Caco-2 (cell line): Measurements from ENCODE around the gene ZNF341. TPM values are rescaled to one million over a fixed set of nuclear protein-coding genes. Genes with fewer than 3 reads are reported as not detected.

ENCODE experiments used
- BruUV-seq: library from RNA; stranded (reverse); fragments of 400-500 nt; replicated peaks from 2 replicates; lab custom pipeline; 2021; lab: Mats Ljungman, UMichigan
- CTCF ChIA-PET: fragments of 300-600 bp; sonication (Branson Sonifier 250); formaldehyde crosslinking; loops from one replicate; lab custom pipeline; 2022; ENCODE audit warnings: antibody characterized with exemption; lab: Charles Lee
- POLR2A ChIA-PET: fragments of 300-600 bp; sonication (Branson Sonifier 250); formaldehyde crosslinking; loops from one replicate; lab custom pipeline; 2022; ENCODE audit warnings: antibody characterized with exemption; lab: Charles Lee
- DNase-seq, 2 experiments: peaks; one replicate each; pipeline versions ENCODE4 v3.0.0 to v3.0.0-alpha.2; 2020 to 2022
- H3K27me3 ChIP-seq: replicated peaks from 2 replicates; pipeline ENCODE4 v1.6.0; 2011; ENCODE audit warnings: low read length; ENCODE audit not compliant: control insufficient read depth, insufficient read depth
- H3K36me3 ChIP-seq: 2 replicates; pipeline ENCODE4 v1.5.1; 2011; ENCODE audit warnings: low read length; ENCODE audit not compliant: control insufficient read depth, insufficient read depth
- H3K4me1 ChIP-seq: fragments of 250-450 bp; sonication (Bioruptor Pico); 2 replicates; pipeline ENCODE4 v1.5.1; 2020; ENCODE audit warnings: mild to moderate bottlenecking
- H3K4me3 ChIP-seq: 2 replicates; pipeline ENCODE4 v1.5.1; 2011; ENCODE audit warnings: low read depth, mild to moderate bottlenecking, control low read depth, low read length
- H3K9me3 ChIP-seq: fragments of 250-450 bp; sonication (Bioruptor Pico); 2 replicates; pipeline ENCODE4 v1.5.1; 2020; ENCODE audit warnings: mild to moderate bottlenecking, moderate library complexity
- H3K27ac Mint-ChIP-seq: one replicate; pipeline ENCODE4 v1.8.0; 2022; ENCODE audit warnings: mixed read lengths; ENCODE audit not compliant: unreplicated experiment
- H3K27me3 Mint-ChIP-seq: one replicate; pipeline ENCODE4 v1.8.0; 2022; ENCODE audit warnings: mixed read lengths; ENCODE audit not compliant: insufficient read depth, unreplicated experiment
- H3K36me3 Mint-ChIP-seq: one replicate; pipeline ENCODE4 v1.8.0; 2022; ENCODE audit warnings: mild to moderate bottlenecking, mixed read lengths; ENCODE audit not compliant: insufficient read depth, unreplicated experiment
- H3K4me1 Mint-ChIP-seq: one replicate; pipeline ENCODE4 v1.8.0; 2022; ENCODE audit warnings: low read depth, mixed read lengths; ENCODE audit not compliant: unreplicated experiment
- H3K4me3 Mint-ChIP-seq: one replicate; pipeline ENCODE4 v1.8.0; 2022; ENCODE audit warnings: mild to moderate bottlenecking, moderate library complexity, mixed read lengths; ENCODE audit not compliant: unreplicated experiment
- H3K9me3 Mint-ChIP-seq: one replicate; pipeline ENCODE4 v1.8.0; 2022; ENCODE audit warnings: mixed read lengths; ENCODE audit not compliant: unreplicated experiment
- intact Hi-C: fragments of 100-400 bp; cut with micrococcal nuclease; formaldehyde crosslinking; loops from one replicate; pipeline ENCODE4 v1.10.0; 2022; ENCODE audit not compliant: unreplicated experiment
- total RNA-seq: library from RNA; stranded (reverse); gene quantifications from 2 replicates; pipeline ENCODE4 v1.2.3, GENCODE V29; 2022
- TF ChIP-seq, protein P1 (sequence below), 2 experiments: fragments of 200-600 bp in 1 of 2; IDR thresholded peaks; 1 replicate in 1 of 2; 2 replicates in 1 of 2; pipeline versions ENCODE4 v1.5.1 to v1.8.0; 2011 to 2022; ENCODE audit warnings: antibody characterized with exemption in 1 of 2, control low read depth in 1 of 2, inconsistent platforms in 1 of 2, low read depth in 1 of 2, low read length in 1 of 2, mild to moderate bottlenecking in 1 of 2, moderate library complexity in 1 of 2; ENCODE audit not compliant: insufficient read depth in 1 of 2, severe bottlenecking in 1 of 2, unreplicated experiment in 1 of 2

Gene ZNF341
- total RNA-seq, 1 experiment from 2014 or later: 2.9 TPM

DNA sequence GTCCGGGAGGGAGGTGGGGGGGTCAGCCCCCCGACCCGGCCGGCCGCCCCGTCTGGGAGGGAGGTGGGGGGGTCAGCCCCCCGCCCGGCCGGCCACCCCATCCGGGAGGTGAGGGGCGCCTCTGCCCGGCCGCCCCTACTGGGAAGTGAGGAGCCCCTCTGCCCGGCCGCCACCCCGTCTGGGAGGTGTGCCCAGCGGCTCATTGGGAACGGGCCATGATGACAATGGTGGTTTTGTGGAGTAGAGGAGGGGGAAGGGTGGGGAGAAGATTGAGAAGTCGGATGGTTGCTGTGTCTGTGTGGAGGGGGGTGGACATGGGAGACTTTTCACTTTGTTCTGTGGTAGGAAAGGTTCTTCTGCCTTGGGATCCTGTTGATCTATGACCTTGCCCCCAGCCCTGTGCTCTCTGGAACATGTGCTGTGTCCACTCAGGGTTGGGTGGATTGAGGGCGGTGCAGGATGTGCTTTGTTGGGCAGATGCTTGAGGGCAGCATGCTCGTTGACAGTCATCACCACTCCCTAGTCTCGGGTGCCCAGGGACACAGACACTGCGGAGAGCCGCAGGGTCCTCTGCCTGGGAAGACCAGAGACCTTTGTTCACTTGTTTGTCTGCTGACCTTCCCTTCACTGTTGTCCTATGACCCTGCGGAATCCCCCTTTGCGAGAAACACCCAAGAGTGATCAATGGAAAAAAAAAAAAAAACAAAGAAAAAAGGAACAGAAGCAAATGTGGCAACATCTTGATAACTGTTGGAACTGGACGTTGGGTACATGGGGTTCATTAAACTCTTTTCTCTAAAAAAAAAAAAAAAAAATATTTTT is 30.0 kb upstream of the ZNF341 start:
- no TSS peak for BruUV-seq
- Histone ChIP-seq H3K36me3 (no peaks in the 10 kb centered on the region), H3K4me1 (no peaks in the 10 kb centered on the region), H3K9me3 (peaks cover 25% of the 10 kb centered on the region), H3K27me3 (no peaks in the 10 kb centered on the region), H3K4me3 (no peak overlapping the region)
- DNase-seq: no peak
- intact Hi-C loops: no loop called here
- Mint-ChIP-seq H3K27me3 (no peaks in the 10 kb centered on the region), H3K4me3 (no peak overlapping the region), H3K4me1 (no peaks in the 10 kb centered on the region), H3K36me3 (peaks cover 20% of the 10 kb centered on the region), H3K27ac (peak overlapping the region; percentile 49), H3K9me3 (peaks cover 38% of the 10 kb centered on the region)
- TF ChIP-seq, protein P1, sequence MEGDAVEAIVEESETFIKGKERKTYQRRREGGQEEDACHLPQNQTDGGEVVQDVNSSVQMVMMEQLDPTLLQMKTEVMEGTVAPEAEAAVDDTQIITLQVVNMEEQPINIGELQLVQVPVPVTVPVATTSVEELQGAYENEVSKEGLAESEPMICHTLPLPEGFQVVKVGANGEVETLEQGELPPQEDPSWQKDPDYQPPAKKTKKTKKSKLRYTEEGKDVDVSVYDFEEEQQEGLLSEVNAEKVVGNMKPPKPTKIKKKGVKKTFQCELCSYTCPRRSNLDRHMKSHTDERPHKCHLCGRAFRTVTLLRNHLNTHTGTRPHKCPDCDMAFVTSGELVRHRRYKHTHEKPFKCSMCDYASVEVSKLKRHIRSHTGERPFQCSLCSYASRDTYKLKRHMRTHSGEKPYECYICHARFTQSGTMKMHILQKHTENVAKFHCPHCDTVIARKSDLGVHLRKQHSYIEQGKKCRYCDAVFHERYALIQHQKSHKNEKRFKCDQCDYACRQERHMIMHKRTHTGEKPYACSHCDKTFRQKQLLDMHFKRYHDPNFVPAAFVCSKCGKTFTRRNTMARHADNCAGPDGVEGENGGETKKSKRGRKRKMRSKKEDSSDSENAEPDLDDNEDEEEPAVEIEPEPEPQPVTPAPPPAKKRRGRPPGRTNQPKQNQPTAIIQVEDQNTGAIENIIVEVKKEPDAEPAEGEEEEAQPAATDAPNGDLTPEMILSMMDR (IDR thresholded peaks at IDR 0.05; ENCODE audit: insufficient read depth in 1 of 2, low read depth in 1 of 2, low read length in 1 of 2, severe bottlenecking in 1 of 2, unreplicated experiment in 1 of 2): no peak
- ChIA-PET POLR2A (no interaction called here), CTCF (no interaction called here)

DNA sequence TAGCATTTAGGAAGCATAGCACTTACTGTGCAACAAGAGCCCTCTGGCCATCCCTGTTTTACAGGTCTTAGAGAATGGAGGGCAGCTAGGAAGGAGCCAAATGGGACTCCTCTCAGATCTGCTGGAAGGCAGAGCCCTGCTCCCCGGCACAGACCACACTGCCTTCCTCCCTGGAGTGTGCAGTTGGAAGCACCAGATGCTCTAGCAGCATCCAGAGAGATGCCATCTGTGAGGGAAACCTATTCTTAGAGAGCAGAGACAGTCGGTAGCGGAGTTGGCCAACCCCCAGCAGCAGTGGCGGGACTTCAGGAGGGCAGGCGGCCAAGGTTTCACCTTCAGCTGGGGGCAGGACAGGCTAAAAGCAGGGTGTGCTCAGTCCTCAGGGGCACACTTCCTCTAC is 28.9 kb upstream of the ZNF341 start:
- H3K9me3 ChIP-seq: peaks cover 25% of the 10 kb centered on the region
- intact Hi-C loops: no loop called here
- no peaks in the 10 kb centered on the region for H3K36me3 ChIP-seq
- CTCF ChIA-PET: no interaction called here
- H3K4me1 ChIP-seq: no peaks in the 10 kb centered on the region
- POLR2A ChIA-PET: no interaction called here
- H3K4me3 ChIP-seq: no peak overlapping the region
- no peak for DNase-seq
- no TSS peak for BruUV-seq
- TF ChIP-seq, protein P1 (IDR thresholded peaks at IDR 0.05; ENCODE audit: insufficient read depth in 1 of 2, low read depth in 1 of 2, low read length in 1 of 2, severe bottlenecking in 1 of 2, unreplicated experiment in 1 of 2): no peak
- peaks cover 26% of the 10 kb centered on the region for H3K36me3 Mint-ChIP-seq
- no peaks in the 10 kb centered on the region for H3K27me3 ChIP-seq
- no peaks in the 10 kb centered on the region for H3K27me3 Mint-ChIP-seq
- H3K4me3 Mint-ChIP-seq: no peak overlapping the region
- H3K9me3 Mint-ChIP-seq: peaks cover 29% of the 10 kb centered on the region
- H3K27ac Mint-ChIP-seq: no peak overlapping the region
- H3K4me1 Mint-ChIP-seq: no peaks in the 10 kb centered on the region

DNA sequence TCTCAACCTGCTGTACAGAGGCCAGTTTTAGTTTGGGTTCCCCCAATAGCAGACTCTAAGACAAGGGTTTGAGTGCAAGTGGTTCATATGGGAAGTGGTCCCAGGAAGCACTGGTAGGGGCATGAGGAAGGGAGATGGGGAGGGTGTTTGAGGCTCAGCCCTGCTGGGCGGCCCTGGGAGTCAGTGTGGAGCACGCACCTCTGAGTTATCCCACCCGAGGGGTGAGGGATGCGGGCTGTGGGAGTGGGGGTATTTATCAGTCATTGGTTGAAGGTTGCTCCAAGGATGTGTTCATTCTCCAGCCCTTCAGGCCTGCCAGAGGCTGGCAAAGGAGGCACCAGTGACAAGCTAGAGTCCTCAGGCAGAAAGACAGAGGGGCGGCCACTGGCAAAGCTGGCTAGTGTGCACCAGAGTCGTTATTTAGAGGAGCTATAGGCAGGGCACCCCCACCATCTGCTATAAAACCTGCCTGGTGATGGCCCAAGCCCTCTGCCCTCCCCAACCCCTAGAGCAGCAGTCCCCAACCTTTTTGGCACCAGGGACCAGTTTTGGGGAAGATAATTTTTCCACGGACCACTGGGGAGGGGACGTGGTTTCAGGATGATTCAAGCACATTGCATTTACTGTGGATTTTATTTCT is 28.2 kb upstream of the ZNF341 start:
- Mint-ChIP-seq H3K4me3 (no peak overlapping the region), H3K9me3 (peaks cover 21% of the 10 kb centered on the region), H3K27ac (no peak overlapping the region), H3K27me3 (no peaks in the 10 kb centered on the region), H3K4me1 (no peaks in the 10 kb centered on the region), H3K36me3 (peaks cover 26% of the 10 kb centered on the region)
- DNase-seq: no peak
- intact Hi-C loops: no loop called here
- POLR2A ChIA-PET: interaction anchor here (0.6 kb wide), 1 partner anchor 1631 kb away, joined by 16 read pairs; no protein-coding TSS in a partner anchor
- Histone ChIP-seq H3K4me1 (no peaks in the 10 kb centered on the region), H3K27me3 (no peaks in the 10 kb centered on the region), H3K9me3 (peaks cover 18% of the 10 kb centered on the region), H3K36me3 (no peaks in the 10 kb centered on the region), H3K4me3 (no peak overlapping the region)
- no TSS peak for BruUV-seq
- TF ChIP-seq, protein P1 (IDR thresholded peaks at IDR 0.05; ENCODE audit: insufficient read depth in 1 of 2, low read depth in 1 of 2, low read length in 1 of 2, severe bottlenecking in 1 of 2, unreplicated experiment in 1 of 2): no peak
- CTCF ChIA-PET: interaction anchor here (1.5 kb wide), 1 partner anchor 29 kb away, joined by 3 read pairs; no protein-coding TSS in a partner anchor
